Measurements from ENCODE around the gene GPC6. TPM values are rescaled to one million over a fixed set of nuclear protein-coding genes. Genes with fewer than 3 reads are reported as not detected.

GPC6 gene
- total RNA-seq, 2 experiments from 2014 or later, result not detected

DNA sequence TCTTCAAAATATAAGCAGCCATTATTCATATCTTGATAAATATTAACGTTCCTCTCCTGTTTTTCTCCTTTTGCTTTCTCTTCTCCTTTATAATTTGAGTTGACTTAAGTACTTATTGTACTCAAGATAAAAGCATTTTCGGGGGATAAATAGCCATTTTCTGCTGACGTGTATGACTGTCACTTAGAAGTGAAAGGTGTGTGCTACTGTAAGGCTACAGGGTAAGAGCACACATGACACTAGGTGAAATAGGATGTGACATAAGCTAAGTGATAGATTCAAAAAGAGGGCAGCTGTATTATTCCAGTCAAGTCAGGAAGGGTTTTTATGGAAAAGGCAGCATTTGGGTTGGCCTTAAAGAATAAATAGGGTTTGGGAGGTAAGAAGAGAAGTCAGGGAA, 128.5 kb downstream of the GPC6 start:
- H3K4me3 ChIP-seq (ENCODE audit: low read depth, low read length, poor library complexity, severe bottlenecking), result no peak overlapping the region
- H3K4me1 ChIP-seq (ENCODE audit: insufficient read depth, low read length, poor library complexity, severe bottlenecking), result no peaks in the 10 kb centered on the region
- TF ChIP-seq EZH2phosphoT487 (IDR thresholded peaks at IDR 0.05; ENCODE audit: borderline replicate concordance, low read depth, low read length), result no peak
- TF ChIP-seq, protein P1, sequence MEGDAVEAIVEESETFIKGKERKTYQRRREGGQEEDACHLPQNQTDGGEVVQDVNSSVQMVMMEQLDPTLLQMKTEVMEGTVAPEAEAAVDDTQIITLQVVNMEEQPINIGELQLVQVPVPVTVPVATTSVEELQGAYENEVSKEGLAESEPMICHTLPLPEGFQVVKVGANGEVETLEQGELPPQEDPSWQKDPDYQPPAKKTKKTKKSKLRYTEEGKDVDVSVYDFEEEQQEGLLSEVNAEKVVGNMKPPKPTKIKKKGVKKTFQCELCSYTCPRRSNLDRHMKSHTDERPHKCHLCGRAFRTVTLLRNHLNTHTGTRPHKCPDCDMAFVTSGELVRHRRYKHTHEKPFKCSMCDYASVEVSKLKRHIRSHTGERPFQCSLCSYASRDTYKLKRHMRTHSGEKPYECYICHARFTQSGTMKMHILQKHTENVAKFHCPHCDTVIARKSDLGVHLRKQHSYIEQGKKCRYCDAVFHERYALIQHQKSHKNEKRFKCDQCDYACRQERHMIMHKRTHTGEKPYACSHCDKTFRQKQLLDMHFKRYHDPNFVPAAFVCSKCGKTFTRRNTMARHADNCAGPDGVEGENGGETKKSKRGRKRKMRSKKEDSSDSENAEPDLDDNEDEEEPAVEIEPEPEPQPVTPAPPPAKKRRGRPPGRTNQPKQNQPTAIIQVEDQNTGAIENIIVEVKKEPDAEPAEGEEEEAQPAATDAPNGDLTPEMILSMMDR (conservative IDR thresholded peaks at IDR 0.05; ENCODE audit: low read length), result no peak
- no peaks in the 10 kb centered on the region for H3K9me2 ChIP-seq (ENCODE audit: insufficient read depth, low read length)
- no peaks in the 10 kb centered on the region for H3K9me3 ChIP-seq (ENCODE audit: low read length)
- no peak for DNase-seq (ENCODE audit: low spot score)
- CTCF ChIA-PET (ENCODE audit: unreplicated experiment), result no interaction called here
- H3K4me2 ChIP-seq (ENCODE audit: low read length), result no peak overlapping the region
- no peaks in the 10 kb centered on the region for H3K36me3 ChIP-seq (ENCODE audit: insufficient read depth, low read length)
- no peaks in the 10 kb centered on the region for H4K20me1 ChIP-seq (ENCODE audit: insufficient read depth, low read length)
- BruUV-seq (replicated peaks), result no TSS peak
- H2AFZ ChIP-seq (ENCODE audit: low read length), result no peak overlapping the region
- no peak overlapping the region for H3K27ac ChIP-seq (ENCODE audit: low read depth, low read length, poor library complexity, severe bottlenecking)
- intact Hi-C loops (cut with micrococcal nuclease; ENCODE audit: unreplicated experiment), result no loop called here
- POLR2A ChIA-PET, result interaction anchor here (0.7 kb wide), 1 partner anchor 15 kb away, joined by 3 read pairs; no protein-coding TSS in a partner anchor
- no peaks in the 10 kb centered on the region for H3K79me2 ChIP-seq (ENCODE audit: insufficient read depth, low read depth, low read length)

DNA sequence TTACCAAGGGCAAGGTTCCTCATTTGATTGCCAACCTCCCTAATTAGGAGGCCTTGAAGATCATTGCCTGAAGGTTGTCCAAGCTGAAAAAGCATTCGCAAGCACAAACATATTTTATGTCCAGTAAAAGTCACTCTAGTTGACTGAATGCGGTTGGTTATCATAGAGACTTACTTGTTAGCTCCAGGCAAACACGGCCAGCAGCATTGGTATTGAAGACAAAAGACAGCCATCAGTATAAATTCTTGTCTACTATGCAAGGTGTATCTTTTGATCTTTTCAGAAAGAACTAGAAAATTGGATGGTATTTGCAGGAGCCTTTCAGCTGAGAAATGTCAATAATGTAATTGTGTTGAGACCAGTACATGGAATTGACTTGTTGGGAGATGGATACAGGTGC, 129.9 kb downstream of the GPC6 start:
- H3K27ac ChIP-seq (ENCODE audit: low read depth, low read length, poor library complexity, severe bottlenecking), result no peak overlapping the region
- no peak overlapping the region for H3K4me3 ChIP-seq (ENCODE audit: low read depth, low read length, poor library complexity, severe bottlenecking)
- ChIA-PET CTCF (ENCODE audit: unreplicated experiment) (no interaction called here), POLR2A (no interaction called here)
- H3K4me2 ChIP-seq (ENCODE audit: low read length), result no peak overlapping the region
- no peaks in the 10 kb centered on the region for H3K9me3 ChIP-seq (ENCODE audit: low read length)
- H2AFZ ChIP-seq (ENCODE audit: low read length), result no peak overlapping the region
- no TSS peak for BruUV-seq (replicated peaks)
- H3K4me1 ChIP-seq (ENCODE audit: insufficient read depth, low read length, poor library complexity, severe bottlenecking), result no peaks in the 10 kb centered on the region
- H4K20me1 ChIP-seq (ENCODE audit: insufficient read depth, low read length), result no peaks in the 10 kb centered on the region
- TF ChIP-seq, protein P1 (conservative IDR thresholded peaks at IDR 0.05; ENCODE audit: low read length), result no peak
- no peak for TF ChIP-seq EZH2phosphoT487 (IDR thresholded peaks at IDR 0.05; ENCODE audit: borderline replicate concordance, low read depth, low read length)
- no peaks in the 10 kb centered on the region for H3K9me2 ChIP-seq (ENCODE audit: insufficient read depth, low read length)
- H3K79me2 ChIP-seq (ENCODE audit: insufficient read depth, low read depth, low read length), result no peaks in the 10 kb centered on the region
- DNase-seq (ENCODE audit: low spot score), result no peak
- intact Hi-C loops (cut with micrococcal nuclease; ENCODE audit: unreplicated experiment), result no loop called here
- H3K36me3 ChIP-seq (ENCODE audit: insufficient read depth, low read length), result no peaks in the 10 kb centered on the region

DNA sequence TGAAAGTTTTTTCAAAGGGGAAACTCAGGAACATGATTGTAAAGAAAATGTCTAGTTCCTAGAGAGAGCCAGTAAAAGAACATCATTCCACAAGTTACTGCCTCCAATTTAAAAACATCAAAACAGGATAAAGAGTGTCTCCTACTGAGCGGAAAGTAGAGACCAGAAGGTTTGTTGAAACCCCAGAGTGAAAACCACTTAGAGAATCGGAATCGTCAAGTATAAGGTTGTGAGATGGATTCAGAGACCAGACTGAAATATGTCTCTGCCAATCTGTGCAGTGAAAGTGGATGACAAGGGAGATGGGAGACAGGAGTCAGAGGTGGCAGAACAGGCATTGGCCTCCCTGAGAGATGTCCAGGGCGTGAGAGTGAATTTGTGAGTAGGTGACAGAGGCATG, 133.4 kb downstream of the GPC6 start:
- Histone ChIP-seq H3K4me1 (ENCODE audit: insufficient read depth, low read length, poor library complexity, severe bottlenecking) (no peaks in the 10 kb centered on the region), H3K4me2 (ENCODE audit: low read length) (no peak overlapping the region), H4K20me1 (ENCODE audit: insufficient read depth, low read length) (no peaks in the 10 kb centered on the region), H3K9me2 (ENCODE audit: insufficient read depth, low read length) (no peaks in the 10 kb centered on the region), H3K79me2 (ENCODE audit: insufficient read depth, low read depth, low read length) (no peaks in the 10 kb centered on the region), H3K36me3 (ENCODE audit: insufficient read depth, low read length) (no peaks in the 10 kb centered on the region), H2AFZ (ENCODE audit: low read length) (no peak overlapping the region), H3K27ac (ENCODE audit: low read depth, low read length, poor library complexity, severe bottlenecking) (no peak overlapping the region), H3K9me3 (ENCODE audit: low read length) (no peaks in the 10 kb centered on the region), H3K4me3 (ENCODE audit: low read depth, low read length, poor library complexity, severe bottlenecking) (no peak overlapping the region)
- ChIA-PET CTCF (ENCODE audit: unreplicated experiment) (no interaction called here), POLR2A (no interaction called here)
- no peak for DNase-seq (ENCODE audit: low spot score)
- BruUV-seq (replicated peaks), result no TSS peak
- intact Hi-C loops (cut with micrococcal nuclease; ENCODE audit: unreplicated experiment), result no loop called here
- TF ChIP-seq EZH2phosphoT487 (IDR thresholded peaks at IDR 0.05; ENCODE audit: borderline replicate concordance, low read depth, low read length), result no peak
- TF ChIP-seq, protein P1 (conservative IDR thresholded peaks at IDR 0.05; ENCODE audit: low read length), result no peak

Measured in OCI-LY7 (cell line).